ENCODE data around the gene VWF.
"Not testable (repeated sequence)": the region's sequence is repeated elsewhere in the genome, so short reads cannot be mapped to it uniquely, and the experiment has no call there.

The VWF gene

GRCh38 chr12:6029401-6029800, 95.1 kb downstream of the VWF start:
- DNase-seq: no peak

- DNase-seq: no peak
Measured at GRCh38 chr12:6026998-6027397, 97.5 kb downstream of the VWF start.

- DNase-seq: not testable (repeated sequence)
Measured at GRCh38 chr12:6025703-6026298, 98.7 kb downstream of the VWF start.

- not testable (repeated sequence) for DNase-seq
Measured at GRCh38 chr12:6024066-6024465, 100.4 kb downstream of the VWF start.

- DNase-seq: peak; percentile 40 to 75
Measured at GRCh38 chr12:6020930-6021329, 103.5 kb downstream of the VWF start.

- DNase-seq: not testable (repeated sequence)
Measured at GRCh38 chr12:6020511-6020910, 104.0 kb downstream of the VWF start.

- not testable (repeated sequence) for DNase-seq
Measured at GRCh38 chr12:6019256-6019655, 105.2 kb downstream of the VWF start.

- no peak for DNase-seq
Measured at GRCh38 chr12:6018265-6018664, 106.2 kb downstream of the VWF start.

- no peak for DNase-seq
Measured at GRCh38 chr12:6016756-6017155, 107.7 kb downstream of the VWF start.

GRCh38 chr12:6016004-6016403, 108.5 kb downstream of the VWF start:
- DNase-seq: not testable (repeated sequence)

GRCh38 chr12:6015271-6015670, 109.2 kb downstream of the VWF start:
- peak in 1 of 2 experiments; percentile 3 for DNase-seq

- DNase-seq: not testable (repeated sequence)
Measured at GRCh38 chr12:6010631-6011350, 113.7 kb downstream of the VWF start.

GRCh38 chr12:5997260-5997659, 127.2 kb downstream of the VWF start:
- DNase-seq: no peak

- DNase-seq: no peak
Measured at GRCh38 chr12:5996459-5996858, 128.0 kb downstream of the VWF start.

- no peak for DNase-seq
Measured at GRCh38 chr12:5989621-5990020, 134.8 kb downstream of the VWF start.

- peak; percentile 1 to 48 for DNase-seq
Measured at GRCh38 chr12:5988659-5989116, 135.8 kb downstream of the VWF start.

- DNase-seq: no peak
Measured at GRCh38 chr12:5988088-5988487, 136.4 kb downstream of the VWF start.

- DNase-seq: no peak
Measured at GRCh38 chr12:5987573-5987972, 136.9 kb downstream of the VWF start.

GRCh38 chr12:5985471-5985870, 139.0 kb downstream of the VWF start:
- no peak for DNase-seq

GRCh38 chr12:5984873-5985272, 139.6 kb downstream of the VWF start:
- DNase-seq: no peak

GRCh38 chr12:5982106-5982505, 142.4 kb downstream of the VWF start:
- DNase-seq: no peak

GRCh38 chr12:5977556-5977955, 146.9 kb downstream of the VWF start:
- no peak for DNase-seq

GRCh38 chr12:5976711-5977110, 147.8 kb downstream of the VWF start:
- no peak for DNase-seq

- DNase-seq: no peak
Measured at GRCh38 chr12:5976196-5976595, 148.3 kb downstream of the VWF start.
